Measurements from ENCODE around the gene MYF6.

MYF6 gene

GRCh38 chr12:80708259-80708974 lies 983 bp downstream of the MYF6 start:
- no peak for DNase-seq

- DNase-seq: no peak
Observed at GRCh38 chr12:80708975-80709328, 1.5 kb downstream of the MYF6 start.

DNA sequence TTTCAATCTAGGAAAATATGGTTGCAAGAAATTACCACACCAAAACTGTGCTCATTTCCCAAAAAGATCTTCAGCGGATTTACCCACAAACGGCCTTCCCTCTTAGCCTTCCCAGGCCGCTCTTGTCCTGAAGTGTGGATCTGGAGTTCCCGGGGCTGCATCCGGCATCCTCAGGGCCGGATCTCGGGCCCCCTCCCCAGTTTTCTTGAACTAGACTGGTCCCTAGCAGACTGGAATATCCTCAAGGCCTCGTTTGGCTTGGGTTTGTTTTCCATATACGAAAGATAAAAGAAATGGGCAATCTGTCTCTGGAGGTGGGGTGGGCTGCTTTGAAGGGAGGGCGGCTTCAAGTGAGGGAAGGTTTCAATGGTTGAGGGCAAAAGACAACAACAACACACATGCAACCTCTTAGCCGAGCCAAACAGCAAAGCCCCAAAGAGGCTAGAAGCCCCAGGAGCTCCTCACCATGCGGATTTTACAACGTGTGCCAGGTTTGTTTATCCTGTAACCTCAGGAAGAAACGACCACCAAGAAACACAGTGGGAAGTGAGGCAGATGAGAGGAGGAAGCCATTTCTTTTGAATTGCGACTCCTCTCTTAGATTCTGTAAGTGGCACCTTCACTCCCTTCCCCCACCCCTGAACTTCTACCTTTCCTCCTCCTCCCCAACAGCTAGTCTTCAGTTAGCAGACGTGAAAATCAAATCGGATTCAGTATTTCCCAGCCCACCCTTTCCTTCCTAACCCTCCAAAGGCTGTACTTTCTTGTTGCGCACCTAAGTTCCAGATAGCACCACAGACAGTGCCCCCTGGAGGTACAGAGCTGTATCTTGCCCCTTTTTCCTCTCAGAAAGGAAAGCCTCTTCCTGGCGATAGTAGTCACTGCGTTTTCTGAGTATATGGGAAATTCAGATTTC lies 2.6 kb downstream of the MYF6 start:
- DNase-seq: no peak

GRCh38 chr12:80710727-80711449 lies 3.5 kb downstream of the MYF6 start:
- DNase-seq: no peak

- no peak for DNase-seq
Observed at GRCh38 chr12:80711866-80712265, 4.4 kb downstream of the MYF6 start.

- DNase-seq: no peak
Observed at GRCh38 chr12:80712866-80713265, 5.4 kb downstream of the MYF6 start.

GRCh38 chr12:80713419-80713818 lies 6.0 kb downstream of the MYF6 start:
- no peak for DNase-seq

DNA sequence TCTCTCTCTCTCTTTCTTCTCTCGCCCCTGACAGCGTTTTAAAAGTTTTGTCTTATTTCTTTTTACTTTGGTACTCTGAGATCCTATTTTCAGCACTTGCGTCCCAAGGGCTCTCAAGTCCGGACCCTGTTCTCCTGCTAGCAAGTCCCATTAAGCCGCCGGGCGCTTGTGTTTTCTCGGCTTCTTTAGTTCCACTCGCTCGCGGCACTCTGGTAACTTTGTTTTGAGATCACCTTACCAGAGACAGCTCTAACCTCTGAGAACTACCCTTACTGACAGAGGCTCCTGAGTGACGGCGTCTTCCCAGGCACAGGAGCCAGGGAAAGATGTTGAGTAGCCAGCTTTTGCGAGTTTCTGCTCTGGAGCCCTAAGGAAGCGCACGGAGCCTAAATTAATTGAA lies 6.6 kb downstream of the MYF6 start:
- no peak for DNase-seq

GRCh38 chr12:80714846-80715245 lies 7.4 kb downstream of the MYF6 start:
- no peak for DNase-seq

GRCh38 chr12:80715713-80716249 lies 8.3 kb downstream of the MYF6 start:
- DNase-seq: no peak

GRCh38 chr12:80716696-80717469 lies 9.4 kb downstream of the MYF6 start, which contains the start of gene MYF5:
Gene MYF5 (plus strand): TSS chr12:80716912. CDS start chr12:80717064, 152 bp downstream.
- no peak for DNase-seq

DNA sequence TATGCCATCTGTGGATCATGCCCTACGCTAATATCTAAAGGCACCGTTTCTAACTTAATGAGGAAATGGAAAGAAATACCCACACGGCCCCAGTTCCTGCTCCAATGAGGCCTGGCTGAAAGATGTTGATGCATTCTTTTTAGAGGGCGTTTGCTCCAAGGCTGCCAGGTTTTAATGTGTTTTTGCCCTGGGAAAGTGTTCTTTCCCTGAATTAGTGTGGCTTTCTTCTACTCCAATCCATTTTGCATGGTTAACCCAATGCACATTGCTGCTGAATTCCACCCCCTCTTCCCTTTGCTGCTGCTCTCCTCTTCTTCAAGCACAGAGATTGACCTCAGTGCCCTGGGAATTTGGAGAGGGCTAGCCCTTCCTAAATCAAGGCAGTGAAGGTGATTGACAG lies 10.4 kb downstream of the MYF6 start:
- no peak for DNase-seq

- no peak for DNase-seq
Observed at GRCh38 chr12:80720516-80720915, 13.1 kb downstream of the MYF6 start.

- no peak for DNase-seq
Observed at GRCh38 chr12:80721326-80721725, 13.9 kb downstream of the MYF6 start.

DNA sequence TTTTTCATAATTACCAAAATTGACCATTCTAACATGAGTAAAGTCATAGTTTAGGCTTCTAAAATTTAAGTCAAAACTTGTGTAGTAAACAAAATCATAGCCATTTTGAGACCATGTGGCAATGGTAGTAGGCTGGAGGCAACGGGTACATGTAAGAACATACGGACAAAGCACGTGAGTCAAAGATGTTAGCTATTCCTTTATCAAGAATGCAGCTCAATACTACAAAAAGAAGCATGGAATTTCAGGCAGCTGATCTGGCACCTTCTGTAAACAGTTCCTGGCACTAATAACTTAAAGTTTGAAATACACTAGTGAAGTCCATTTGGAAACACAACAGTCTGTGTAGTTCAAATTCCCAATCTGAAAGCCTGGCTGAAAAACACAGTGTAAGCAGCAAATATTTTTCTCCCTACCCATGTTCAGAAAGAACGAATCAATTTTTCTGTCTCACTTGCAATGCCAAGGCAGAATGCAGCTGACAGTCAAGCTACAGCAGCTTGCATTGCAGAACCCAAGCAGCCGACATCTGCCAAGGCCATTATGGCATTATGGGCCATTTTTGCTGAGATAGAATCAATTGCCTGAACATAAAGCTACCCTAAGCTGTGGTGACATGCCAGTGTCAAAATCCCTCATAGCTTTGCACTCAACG lies 38.5 kb downstream of the MYF6 start:
- DNase-seq: no peak

DNA sequence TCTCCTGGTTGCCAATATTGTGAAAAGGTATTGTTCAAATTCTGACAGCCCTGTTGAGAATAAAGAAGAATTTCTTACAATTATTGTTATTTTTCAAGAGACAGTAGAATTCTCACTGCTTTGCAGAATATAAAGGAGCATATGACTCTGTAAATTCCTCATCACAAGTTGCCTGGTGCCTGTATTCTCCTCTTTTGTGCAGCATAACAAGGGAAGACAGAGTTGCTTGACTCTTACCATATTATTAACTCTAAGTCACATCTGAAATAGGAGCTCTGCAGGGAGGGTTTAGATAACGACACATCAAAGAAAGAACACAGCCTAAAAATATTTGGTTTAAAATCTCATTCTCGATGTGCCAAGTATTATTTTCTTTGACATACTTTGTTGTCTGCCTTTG lies 40.4 kb downstream of the MYF6 start:
- no peak for DNase-seq

- no peak for DNase-seq
Observed at GRCh38 chr12:80749456-80749855, 42.0 kb downstream of the MYF6 start.

DNA sequence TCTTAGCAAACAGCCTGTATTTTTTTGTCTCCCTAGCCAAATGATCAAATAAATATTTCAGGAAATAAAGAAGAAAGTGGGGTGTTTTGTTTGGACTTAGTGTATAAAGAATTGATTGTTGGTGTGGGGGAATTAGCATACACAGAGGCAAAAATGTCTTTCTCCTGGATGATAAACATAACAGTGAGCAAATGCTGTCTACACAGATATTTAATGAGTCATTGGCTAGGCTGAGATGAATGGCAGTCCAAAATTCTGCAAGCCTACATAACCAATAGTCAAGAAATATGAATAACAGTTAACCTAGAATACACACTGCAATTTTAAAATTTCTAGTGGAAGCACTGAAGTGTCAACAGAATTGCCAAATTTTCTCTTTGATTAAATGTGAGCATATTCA lies 45.0 kb downstream of the MYF6 start:
- no peak for DNase-seq

GRCh38 chr12:80754274-80754673 lies 46.8 kb downstream of the MYF6 start:
- DNase-seq: no peak

GRCh38 chr12:80756875-80757274 lies 49.4 kb downstream of the MYF6 start:
- no peak for DNase-seq
